NCI-H1930 (cell line): Measurements from ENCODE around the gene HLA-DMB.
A peak's percentile ranks its signal among the peaks of the same experiment; 100 is the strongest.

Experiments used
- DNase-seq, 2 experiments: peaks; one replicate each; lab custom pipeline; 2025; lab: John Stamatoyannopoulos, UW

The HLA-DMB gene

DNA sequence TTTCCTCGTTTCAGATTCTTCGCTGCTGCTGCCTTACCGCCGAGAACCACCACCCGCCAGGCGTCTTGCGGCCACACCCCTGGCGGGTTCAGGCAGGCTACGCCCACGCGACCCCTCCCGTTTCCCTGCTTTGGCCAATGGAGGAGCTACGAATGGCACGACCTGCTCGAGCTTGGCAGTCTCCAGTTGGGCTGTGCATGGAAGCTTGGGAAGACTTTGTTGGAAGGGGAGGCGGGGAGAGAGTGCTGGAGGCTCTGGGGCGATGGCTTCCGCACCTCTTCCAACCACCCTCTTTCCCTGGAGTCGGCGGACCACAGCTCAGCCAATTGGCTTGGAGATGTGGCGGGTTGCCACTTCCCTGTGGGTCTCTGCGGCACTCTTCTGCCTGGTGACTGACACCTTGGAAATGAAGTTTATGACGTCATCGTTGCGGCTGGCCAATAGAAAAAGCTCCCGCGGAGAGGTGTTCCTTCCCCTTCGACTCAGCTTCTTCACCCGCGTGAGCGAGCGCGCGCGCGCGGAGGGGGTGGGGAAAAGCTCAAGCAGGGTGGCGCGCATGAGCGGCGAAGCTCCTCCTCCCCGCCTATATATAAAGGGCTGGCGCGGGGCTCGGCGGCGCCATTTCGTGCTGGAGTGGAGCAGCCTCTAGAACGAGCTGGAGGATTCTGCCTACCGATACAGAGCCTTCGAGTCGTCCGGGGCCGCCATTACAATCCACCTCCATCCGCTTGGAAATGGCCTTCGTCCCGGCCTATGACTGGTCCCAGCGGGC is 30.9 kb upstream of the HLA-DMB start:
- DNase-seq: peak; percentile 99

DNA sequence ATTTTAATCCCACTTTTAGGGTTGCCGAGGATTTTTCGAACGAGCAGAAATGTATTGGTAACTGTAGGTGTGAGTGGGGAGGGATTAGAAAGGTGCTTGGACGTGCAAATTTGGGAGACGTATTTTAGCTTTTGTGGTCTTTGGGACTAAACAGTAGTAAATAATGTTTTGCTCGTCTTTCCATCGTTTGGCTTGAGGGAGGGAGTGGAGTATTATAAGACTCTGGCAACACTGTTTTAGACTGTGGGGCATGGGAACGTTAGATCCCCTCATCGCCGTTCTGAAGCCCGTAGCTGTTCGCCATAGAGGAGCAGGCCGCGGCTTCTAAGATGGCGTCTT is 30.4 kb upstream of the HLA-DMB start:
- no peak for DNase-seq

DNA sequence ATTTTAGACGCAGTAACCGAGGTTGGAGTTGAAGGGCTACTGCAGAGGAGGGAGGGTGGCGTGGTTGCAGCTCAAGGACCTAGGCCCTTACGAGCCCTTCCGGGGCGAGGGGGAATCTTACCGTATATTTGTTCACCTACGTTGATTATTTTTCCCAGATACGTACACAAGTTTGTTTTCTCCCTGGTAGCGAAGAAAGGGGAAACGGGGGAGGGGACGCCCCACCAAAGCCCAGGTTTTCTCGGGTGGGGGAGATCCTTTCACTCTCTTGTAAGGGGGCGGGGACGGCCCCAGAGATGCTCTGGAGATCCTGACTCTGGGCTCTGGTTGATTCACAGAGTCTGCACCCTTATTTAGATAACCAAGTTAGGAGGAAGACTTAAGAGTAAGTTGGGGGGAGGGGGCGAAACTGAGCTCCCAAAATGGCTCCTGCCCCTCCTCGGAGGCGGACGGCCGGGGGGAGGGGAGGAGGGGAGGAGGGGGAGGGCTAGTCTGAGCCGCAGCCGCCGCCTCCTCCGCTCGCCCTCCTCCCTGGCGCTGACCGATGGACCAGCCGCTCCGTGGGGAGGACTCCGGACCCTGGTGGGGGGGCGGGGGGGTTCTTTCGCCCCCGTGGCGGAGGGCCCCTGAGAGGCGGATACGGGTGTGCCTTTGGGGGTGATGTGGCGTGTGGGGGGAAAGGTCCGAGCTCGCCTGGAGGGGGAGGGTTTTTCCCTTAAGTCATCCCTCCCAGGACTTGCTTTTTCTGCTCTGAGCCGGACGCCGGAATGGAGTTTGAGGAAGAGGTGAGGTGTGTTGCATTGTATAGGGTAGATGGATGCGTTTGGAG is 29.8 kb upstream of the HLA-DMB start:
- peak; percentile 49 to 64 for DNase-seq

DNA sequence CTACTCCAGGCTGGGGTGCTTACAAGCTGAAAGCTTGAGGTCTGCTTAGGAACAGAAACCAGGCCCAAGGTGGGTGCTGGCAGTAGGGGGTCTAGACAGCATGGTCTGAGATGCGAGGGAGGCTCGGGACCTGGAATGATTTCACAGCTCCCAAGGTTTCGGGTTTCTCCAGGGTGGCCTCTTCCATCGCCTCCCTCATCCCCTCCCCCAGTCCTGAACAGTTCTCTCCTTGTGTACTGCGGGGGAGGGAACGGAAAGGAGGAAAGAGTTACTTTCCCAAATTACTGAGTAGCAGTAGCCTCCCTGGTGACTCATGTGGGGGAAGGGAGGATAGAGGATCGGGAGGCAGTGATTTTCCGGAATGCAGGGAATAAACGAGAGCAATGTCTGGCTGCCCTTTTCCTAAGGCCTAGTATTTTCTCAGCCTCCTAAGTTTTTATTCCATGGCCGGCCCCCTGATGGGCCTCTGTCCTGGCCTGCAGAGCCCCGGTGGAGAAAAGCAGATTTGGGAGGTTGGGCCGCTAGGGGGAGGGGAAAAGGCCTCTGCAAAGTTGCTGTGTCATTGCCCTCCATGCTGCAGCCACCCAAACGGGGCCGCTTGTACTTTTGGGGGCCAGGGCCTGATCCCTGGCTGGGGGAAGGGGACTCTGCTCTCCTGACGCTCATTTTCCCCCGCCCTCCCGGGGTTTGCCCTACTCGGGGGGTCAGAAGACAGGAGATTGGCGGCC is 29.0 kb upstream of the HLA-DMB start:
- DNase-seq: peak; percentile 62 to 65

DNA sequence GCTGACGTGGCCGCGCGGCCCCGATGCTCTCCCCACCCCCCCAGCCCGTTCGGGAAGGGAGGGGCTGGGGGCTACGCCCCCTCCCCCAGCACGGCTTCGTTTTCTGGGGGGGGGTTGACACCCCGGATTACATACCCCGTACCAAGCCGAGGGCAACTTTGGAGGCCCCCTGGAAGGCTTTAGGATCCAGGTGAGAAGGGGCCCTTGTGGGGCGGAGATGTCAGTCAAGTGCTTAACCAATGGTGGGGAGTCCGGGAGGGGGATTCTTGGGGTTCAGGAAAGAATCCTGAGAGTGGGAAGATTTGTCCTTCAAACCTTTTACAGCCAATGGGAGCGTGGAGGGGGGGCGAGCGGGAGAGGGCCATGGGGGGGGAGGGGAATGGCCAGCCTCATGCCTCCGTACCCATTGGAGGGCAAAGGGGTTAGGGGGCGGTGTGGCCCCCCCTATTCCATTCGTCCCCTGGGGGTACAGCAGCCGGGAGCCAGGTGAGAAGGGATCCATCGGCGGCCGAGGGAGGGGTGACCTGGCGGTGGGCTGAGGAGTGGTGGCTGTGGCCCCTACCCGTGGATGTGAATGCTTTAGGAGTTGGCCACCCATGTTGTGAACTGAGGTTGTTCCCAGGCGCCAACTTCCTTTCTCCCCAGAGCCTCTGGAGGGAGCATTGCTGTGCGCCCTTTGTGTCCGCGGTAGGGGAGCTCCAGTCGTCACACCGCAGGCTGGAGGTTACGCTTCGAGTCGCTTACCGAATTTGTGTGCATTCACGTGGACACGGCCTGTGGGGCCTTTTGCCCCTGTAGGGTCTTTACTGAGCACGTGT is 28.2 kb upstream of the HLA-DMB start:
- DNase-seq: peak; percentile 60 to 68

DNA sequence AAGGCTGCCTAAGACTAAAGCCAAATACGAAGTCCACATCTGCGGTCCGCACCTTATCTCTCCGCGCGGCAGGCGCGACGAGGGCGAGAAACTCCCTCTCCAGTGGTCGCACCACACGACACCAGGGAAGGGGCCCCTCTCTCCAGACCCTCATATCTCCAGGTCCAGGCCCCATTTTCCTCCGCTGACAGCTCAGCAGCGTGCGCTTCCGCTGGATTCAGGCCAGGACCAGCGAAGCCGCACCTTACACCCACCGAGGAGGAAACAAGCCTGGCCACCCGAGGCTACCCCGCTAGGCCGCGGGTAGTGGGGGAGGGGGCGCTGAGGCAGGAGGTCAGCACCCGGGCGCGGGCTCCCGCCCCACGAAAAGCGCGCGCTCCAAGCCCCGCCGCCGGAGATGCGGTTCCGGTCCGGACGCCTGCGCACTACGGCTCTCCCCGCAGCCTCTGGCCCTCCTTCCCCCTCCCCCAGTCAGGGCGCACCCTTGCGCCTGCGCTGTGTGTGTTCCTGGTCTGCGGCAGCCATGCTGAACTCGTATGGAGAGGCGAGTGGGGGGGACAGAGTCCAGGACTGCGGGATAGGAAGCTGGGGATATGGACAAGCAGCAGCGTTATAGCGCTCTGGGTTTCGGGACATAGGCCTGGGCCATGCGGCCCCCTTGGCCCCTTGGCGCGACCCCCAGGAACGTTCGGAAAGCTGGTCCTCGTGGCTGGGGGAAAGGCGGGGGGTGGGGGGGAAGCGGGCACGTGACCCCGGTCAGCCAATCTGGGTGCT is 27.5 kb upstream of the HLA-DMB start, which contains the start of gene BRD2:
BRD2 (plus strand) TSS at position 502 of the 774 bp plus-strand sequence. CDS start 4,305 bp downstream, outside the sequence.
- peak; percentile 90 to 96 for DNase-seq

DNA sequence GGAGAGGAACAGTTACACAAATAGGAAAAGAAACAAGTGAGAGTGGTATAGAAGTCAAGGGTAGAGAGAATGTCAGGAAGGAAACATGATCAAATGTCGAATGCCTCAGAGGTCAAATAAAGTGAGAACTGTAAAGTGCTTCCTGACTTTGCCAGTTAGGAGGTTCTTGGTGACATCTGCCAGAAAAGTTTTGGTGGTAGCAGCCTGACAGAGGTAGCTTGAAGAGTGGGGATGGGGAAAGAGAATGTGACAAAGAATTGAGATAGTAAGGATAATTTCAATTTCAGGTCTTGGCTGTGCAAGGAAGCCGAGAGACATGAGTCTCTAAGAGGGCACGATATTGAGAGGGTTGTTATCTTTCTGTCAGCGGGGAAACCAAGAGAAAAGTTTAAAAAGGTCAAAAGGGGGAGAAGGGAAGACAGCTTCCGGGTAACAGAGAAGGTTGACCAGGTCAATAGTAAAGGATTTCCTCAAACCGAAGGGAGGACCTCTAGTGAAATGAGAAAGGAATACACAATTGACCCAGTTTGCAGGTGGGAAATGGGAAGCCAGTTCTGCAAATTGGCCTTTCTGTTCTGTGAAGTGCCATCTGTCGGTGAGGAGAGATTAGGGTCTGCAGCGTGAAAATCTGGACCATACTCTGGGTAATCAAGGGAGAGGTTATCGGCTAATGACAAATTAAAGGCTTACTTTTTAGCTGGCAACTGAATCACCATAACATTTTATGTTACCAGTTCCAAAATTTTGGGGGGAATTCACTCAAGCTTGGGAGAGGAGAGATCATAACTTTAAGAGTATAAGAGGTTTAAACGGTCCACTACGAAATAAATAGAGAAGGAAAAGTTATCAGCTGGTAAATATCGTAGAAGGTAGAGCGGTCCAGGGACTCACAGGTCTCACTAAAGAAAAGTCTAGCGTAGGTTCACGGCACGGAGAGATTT is 26.6 kb upstream of the HLA-DMB start:
- peak in 1 of 2 experiments; percentile 39 for DNase-seq

DNA sequence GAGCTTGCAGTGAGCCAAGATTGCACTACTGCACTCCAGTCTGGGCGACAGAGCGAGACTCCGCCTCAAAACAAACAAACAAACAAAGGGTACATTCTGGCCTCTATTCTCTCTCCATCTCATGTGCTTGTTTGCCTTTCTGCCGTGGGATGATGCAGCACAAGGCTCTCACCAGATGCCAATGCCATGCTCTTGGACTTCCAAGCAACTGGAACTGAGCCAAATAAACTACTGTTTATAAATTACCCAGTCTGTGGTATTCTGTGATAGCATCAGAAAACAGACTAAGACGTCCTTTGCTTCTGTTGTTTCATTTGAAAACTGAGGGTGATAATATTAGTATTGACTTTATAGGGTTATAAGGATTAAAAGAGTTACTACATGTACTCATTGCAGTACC is 23.9 kb upstream of the HLA-DMB start:
- no peak for DNase-seq

DNA sequence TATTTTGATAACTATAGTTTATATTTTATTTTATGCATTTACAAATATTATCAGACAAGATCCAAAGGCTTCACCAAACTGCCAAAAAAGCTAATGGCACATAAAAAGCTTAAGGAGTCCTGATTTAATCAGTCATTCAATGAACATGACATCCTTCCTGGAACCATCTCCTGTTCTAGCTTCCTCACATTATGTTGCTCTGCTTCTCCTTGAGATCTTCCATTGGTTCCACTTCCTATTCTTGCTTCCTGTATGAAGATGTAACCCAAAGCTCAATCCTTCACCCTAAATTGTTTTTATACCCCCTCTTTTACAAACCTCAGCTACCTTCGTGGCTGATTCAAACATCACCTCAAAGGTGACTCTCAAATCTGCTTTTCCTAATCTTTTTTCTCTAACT is 23.0 kb upstream of the HLA-DMB start:
- DNase-seq: no peak

DNA sequence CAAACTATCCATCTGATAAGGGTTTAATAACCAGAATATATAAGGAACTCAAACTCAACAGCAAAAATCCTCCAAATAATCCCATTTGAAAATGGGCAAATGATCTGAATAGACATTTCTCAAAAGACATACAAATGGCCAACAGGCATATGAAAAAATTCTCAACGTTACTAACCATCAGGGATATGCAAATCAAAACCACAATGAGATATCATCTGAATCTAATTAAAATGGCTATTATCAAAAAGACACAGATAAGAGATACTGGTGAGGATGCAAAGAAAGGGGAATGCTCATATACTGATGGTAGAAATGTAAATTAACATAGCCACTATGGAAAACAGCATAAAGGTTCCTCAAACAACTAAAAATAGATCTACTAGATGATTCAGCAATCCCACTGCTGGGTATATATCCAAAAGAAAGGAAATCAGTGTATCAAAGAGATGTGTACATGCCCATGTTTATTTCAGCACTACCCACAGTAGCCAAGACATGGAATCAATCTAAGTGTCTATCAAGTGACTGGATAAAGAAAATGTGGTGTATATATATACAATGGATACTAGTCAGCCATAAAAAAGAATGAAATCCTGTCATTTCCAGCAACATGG is 21.5 kb upstream of the HLA-DMB start:
- no peak for DNase-seq

DNA sequence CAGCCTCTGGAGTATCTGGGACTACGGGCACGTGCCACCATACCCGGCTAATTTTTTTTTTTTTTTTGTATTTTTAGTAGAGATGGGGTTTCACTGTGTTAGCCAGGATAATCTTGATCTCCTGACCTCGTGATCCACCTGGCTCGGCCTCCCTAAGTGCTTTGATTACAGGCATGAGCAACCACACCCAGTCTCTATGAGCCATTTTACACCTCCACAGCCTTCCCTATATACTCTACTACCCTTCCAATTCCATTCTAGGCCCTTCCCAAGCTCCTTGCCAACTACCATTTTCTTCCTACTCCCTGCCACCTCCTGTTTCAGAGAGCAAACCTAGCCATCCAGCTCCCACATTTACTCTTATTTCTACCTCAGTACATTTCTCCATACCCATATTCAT is 19.7 kb upstream of the HLA-DMB start:
- DNase-seq: no peak

DNA sequence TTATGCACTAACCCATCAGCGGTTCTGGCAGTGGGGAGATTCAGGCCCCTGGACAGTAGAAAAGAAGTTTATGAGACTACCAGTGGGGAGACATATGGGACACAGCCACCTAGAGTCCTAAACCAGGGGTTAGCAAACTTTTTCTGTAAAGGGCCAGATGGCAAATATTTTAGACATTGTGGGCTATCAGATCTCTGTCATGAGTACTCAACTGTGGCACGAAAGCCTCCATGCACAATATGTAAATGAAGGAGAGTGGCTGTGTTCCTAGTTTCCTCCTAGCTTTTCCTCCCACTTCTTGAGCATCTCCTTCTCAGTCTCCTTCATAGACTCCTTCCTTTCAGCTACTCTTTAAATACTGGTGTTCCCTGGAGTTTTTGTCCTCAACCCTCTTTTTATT is 15.3 kb upstream of the HLA-DMB start:
- no peak for DNase-seq

DNA sequence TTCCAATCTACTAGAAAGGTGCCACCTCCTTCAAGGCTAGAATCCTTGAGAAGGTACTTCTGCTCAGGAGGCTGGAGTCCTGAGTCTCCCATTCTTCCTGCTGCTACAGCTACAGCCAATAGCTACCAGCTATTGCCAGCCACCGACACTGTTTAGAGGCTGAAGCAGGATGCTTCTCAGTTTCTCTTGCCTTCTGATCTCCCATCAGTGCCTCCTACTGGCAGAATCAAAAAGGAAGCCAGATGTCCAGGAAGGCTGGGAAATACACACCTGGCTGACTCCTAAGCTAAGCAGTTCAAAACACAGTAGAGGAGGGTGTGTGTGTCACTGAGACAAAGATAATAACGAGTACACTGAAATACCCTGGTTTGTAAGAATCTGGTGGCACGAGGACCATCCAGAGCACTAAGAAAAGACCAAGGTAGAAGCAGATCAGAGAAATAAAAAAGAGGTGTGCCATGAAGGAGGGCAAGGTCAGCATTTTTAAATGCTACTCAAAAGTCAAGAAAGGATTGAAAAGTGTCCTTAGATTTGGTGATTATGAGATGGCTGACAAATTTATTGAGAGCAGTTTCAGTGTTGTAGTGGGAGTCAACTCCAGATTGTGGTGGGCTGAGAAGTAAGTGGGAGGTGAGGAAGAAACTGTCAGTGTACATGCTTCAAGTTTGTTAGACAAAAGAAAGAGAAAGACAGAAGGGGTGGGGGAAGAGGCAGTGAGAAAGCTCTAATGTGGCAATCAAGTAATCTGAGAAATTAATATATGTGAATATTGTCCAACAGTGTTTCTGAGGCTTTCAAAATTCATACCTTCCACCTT is 14.4 kb upstream of the HLA-DMB start:
- no peak for DNase-seq

DNA sequence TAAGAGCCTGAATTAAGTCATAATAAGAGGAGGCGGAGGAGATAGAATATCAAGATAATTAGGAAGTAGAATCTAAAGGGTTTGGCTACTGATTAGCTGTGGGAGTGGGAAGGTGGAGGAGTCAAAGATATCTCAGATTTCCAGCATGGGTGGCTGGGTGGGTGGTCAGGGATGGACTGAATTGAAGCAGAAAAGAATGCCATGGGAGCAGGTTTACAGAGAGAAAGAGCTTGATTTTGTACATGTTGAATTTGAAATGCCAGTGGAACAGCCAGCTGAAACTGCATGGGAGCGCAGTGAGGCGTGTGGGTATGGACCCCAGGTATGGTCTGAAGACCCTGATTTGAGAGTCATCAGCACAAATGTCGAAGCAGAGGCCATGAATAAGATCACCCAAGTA is 13.4 kb upstream of the HLA-DMB start:
- no peak for DNase-seq

DNA sequence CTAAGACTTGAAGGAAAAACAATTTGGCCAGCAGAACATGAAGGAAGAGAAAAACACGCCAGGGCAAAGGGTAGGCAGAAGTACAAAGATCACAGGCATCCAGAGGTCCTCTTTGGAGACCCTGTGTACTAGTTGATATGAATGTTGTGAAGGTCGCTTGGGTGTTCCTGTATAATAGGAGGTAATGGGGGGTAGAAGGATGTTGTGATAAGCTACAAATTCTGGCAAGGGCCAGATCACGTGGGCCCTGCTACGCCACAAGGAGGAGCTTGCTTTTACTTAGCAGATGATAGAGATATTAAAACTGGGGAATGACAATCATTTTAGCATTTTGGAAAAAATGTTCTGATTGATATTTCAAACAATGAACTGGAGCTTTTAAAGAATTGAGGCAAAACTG is 12.9 kb upstream of the HLA-DMB start:
- DNase-seq: no peak

DNA sequence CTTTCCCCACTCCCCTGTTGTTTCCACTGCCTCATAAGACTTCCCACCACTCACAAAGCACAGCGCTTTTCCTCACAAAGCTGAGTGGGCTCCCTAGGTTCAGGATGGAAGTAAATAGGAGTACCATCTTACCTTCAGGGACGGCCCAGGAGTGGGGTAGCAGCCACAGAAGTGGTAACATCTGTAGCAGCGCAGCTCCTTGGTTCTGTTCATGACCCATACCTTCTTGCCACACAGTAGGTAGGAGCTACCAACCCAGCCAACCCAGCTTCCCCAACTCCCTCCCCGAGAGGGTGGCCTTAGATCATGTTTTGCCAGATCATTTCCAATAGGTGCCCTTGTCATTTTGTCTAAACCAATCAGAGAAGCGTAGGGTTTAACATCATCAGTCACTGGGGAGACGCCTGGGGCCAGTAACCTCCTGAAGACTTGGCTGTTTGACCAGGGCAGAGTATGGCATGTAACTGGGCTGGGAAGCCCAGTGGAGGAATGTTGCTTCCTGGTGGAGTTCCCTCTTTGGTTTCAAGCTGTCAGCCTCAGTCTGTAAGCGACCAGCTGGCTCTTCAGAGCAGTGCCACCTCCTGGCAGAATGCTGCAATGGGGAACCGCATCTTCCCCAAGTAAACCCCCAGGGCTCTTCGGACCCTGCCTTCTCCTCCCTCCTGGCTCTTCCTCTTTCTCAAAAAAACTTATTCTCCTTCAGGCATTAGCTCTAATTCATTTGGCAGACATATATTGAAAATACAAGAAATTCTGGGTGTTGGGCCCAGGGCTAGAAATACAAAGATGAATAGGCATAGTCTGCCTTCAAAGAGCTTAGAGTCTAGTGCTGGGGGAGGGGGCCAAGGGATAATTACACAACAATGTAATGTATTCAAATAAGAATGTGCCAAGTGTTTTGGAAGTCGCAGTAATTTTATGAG is 12.2 kb upstream of the HLA-DMB start, which contains the start of gene HLA-DMA:
HLA-DMA (minus strand) TSS at position 281 of the 923 bp plus-strand sequence; CDS start at position 220, 61 bp downstream.
- peak in 1 of 2 experiments; percentile 22 for DNase-seq

DNA sequence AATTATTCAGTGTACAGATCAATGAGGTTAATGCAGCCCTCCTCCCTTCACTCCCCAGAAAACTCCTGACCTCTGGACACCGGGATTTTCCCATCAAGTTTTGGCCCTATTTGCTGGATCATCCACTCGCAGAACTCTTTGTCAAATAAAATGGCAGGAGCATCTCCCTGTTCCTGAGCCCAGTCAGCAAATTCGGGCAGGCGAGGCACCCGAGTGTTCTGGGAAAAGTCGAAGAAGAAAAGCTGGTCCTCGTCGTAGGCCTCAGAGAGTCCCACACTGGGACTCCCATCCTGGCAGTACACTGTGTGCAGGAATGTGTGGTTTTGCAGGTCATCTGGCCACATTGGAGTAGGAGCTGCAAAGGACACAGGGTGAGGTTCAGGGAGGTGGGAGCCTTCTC is 9.6 kb upstream of the HLA-DMB start:
- DNase-seq: no peak
